BJ (cell line): Measurements from ENCODE around the gene UBALD1. TPM values are rescaled to one million over a fixed set of nuclear protein-coding genes. Genes with fewer than 3 reads are reported as not detected.

ENCODE experiments used
- CTCF ChIA-PET: fragments of 350-600 bp; formaldehyde crosslinking; extraction: SDS; loops from one replicate; lab custom pipeline; 2021; ENCODE audit warnings: antibody characterized with exemption, inconsistent platforms; lab: Yijun Ruan, JAX
- POLR2A ChIA-PET: fragments of 300-600 bp; sonication (Branson Sonifier 250); formaldehyde crosslinking; extraction: SDS; loops from one replicate; lab custom pipeline; 2021; ENCODE audit warnings: antibody characterized with exemption; lab: Charles Lee
- DNase-seq: peaks from one replicate; pipeline ENCODE4 v3.0.0-alpha.2; 2011; ENCODE audit warnings: low read depth
- H3K27me3 ChIP-seq: 2 replicates; pipeline ENCODE4 v1.6.0; 2011; ENCODE audit warnings: low read length; ENCODE audit not compliant: control insufficient read depth, insufficient read depth
- H3K36me3 ChIP-seq: 2 replicates; pipeline ENCODE4 v1.5.1; 2011; ENCODE audit warnings: low read length; ENCODE audit not compliant: control insufficient read depth, insufficient read depth
- H3K4me3 ChIP-seq: 2 replicates; pipeline ENCODE4 v1.5.1; 2011; ENCODE audit warnings: low read depth, mild to moderate bottlenecking, control low read depth, low read length
- CTCF ChIP-seq: IDR thresholded peaks from 2 replicates; pipeline ENCODE4 v1.5.1; 2011; ENCODE audit warnings: low read depth, mild to moderate bottlenecking, control low read depth, inconsistent platforms, low read length, moderate library complexity; ENCODE audit not compliant: insufficient read depth
- polyA plus RNA-seq: library from polyadenylated mRNA; depleted of rRNA; stranded (reverse); fragments of >200 nt; gene quantifications from 2 replicates; pipeline ENCODE4 v1.2.3, GENCODE V29; 2011

Gene UBALD1
- polyA plus RNA-seq, 1 experiment = 11.6 TPM

GRCh38 chr16:4634768-4635167 lies 20.1 kb upstream of the UBALD1 start:
- TF ChIP-seq CTCF = no peak
- POLR2A ChIA-PET = interaction anchor here (0.7 kb wide), 1 partner anchor 147 kb away, joined by 3 read pairs; no protein-coding TSS in a partner anchor
- no peak overlapping the region for H3K4me3 ChIP-seq
- no peaks in the 10 kb centered on the region for H3K27me3 ChIP-seq
- CTCF ChIA-PET = no interaction called here
- H3K36me3 ChIP-seq = peaks cover 5% of the 10 kb centered on the region
- DNase-seq = no peak

- Histone ChIP-seq H3K36me3 (peaks cover 5% of the 10 kb centered on the region), H3K27me3 (no peaks in the 10 kb centered on the region), H3K4me3 (no peak overlapping the region)
- ChIA-PET CTCF (interaction anchor here (1.6 to 2.1 kb wide), 2 partner anchors 10 to 16 kb away, joined by 5 to 10 read pairs; partner anchors contain the start of gene MGRN1), POLR2A (interaction anchor here (0.7 kb wide), 1 partner anchor 146 kb away, joined by 3 read pairs; no protein-coding TSS in a partner anchor)
- no peak for DNase-seq
- no peak for TF ChIP-seq CTCF
Observed at GRCh38 chr16:4633910-4634635, 19.4 kb upstream of the UBALD1 start.

- H3K36me3 ChIP-seq = peaks cover 4% of the 10 kb centered on the region
- no peak for TF ChIP-seq CTCF
- ChIA-PET CTCF (no interaction called here), POLR2A (no interaction called here)
- no peak for DNase-seq
- H3K27me3 ChIP-seq = no peaks in the 10 kb centered on the region
- H3K4me3 ChIP-seq = no peak overlapping the region
Observed at GRCh38 chr16:4631444-4631843, 16.8 kb upstream of the UBALD1 start.

GRCh38 chr16:4628283-4628682 lies 13.6 kb upstream of the UBALD1 start:
- no peak for TF ChIP-seq CTCF
- DNase-seq = no peak
- CTCF ChIA-PET = no interaction called here
- Histone ChIP-seq H3K27me3 (no peaks in the 10 kb centered on the region), H3K36me3 (no peaks in the 10 kb centered on the region), H3K4me3 (no peak overlapping the region)
- POLR2A ChIA-PET = no interaction called here

GRCh38 chr16:4626396-4626795 lies 11.7 kb upstream of the UBALD1 start:
- CTCF ChIA-PET = interaction anchor here (1.6 kb wide), 1 partner anchor 11 kb away, joined by 4 read pairs; no protein-coding TSS in a partner anchor
- Histone ChIP-seq H3K27me3 (no peaks in the 10 kb centered on the region), H3K4me3 (peak overlapping the region; percentile 98), H3K36me3 (no peaks in the 10 kb centered on the region)
- POLR2A ChIA-PET = no interaction called here
- TF ChIP-seq CTCF = no peak
- DNase-seq = no peak
